ENCODE results near the gene IGFBP6.
A peak's percentile ranks its signal among the peaks of the same experiment; 100 is the strongest.

Gene IGFBP6, protein sequence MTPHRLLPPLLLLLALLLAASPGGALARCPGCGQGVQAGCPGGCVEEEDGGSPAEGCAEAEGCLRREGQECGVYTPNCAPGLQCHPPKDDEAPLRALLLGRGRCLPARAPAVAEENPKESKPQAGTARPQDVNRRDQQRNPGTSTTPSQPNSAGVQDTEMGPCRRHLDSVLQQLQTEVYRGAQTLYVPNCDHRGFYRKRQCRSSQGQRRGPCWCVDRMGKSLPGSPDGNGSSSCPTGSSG

DNA sequence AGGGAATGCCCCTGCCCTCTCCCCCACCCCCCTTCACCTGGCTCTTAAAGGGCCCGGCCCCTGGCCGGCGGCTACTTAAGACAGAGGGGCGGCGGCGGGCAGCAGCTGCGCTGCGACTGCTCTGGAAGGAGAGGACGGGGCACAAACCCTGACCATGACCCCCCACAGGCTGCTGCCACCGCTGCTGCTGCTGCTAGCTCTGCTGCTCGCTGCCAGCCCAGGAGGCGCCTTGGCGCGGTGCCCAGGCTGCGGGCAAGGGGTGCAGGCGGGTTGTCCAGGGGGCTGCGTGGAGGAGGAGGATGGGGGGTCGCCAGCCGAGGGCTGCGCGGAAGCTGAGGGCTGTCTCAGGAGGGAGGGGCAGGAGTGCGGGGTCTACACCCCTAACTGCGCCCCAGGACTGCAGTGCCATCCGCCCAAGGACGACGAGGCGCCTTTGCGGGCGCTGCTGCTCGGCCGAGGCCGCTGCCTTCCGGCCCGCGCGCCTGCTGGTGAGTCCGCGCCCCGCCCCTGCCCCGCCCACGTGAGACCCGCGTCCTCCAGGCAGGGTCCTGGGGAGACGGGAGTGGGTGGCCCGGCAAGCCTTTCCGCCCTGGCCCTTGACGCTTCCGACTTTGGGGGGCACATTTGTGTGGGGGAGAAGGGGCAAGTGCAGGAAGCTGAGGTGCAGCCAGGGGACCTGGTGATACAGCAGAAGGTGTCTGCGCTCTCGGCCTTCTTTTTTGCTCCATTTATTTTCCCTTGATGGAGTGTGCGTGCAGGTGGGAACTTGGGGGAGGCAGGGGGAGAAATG is at the start of gene IGFBP6:
TSS of gene IGFBP6 (plus strand) at position 104 of the 790 bp plus-strand sequence. CDS start at position 155, 51 bp downstream.
- DNase-seq (ENCODE audit: low read depth in 3 of 3) = peak; percentile 41 to 65 (median 46)

DNA sequence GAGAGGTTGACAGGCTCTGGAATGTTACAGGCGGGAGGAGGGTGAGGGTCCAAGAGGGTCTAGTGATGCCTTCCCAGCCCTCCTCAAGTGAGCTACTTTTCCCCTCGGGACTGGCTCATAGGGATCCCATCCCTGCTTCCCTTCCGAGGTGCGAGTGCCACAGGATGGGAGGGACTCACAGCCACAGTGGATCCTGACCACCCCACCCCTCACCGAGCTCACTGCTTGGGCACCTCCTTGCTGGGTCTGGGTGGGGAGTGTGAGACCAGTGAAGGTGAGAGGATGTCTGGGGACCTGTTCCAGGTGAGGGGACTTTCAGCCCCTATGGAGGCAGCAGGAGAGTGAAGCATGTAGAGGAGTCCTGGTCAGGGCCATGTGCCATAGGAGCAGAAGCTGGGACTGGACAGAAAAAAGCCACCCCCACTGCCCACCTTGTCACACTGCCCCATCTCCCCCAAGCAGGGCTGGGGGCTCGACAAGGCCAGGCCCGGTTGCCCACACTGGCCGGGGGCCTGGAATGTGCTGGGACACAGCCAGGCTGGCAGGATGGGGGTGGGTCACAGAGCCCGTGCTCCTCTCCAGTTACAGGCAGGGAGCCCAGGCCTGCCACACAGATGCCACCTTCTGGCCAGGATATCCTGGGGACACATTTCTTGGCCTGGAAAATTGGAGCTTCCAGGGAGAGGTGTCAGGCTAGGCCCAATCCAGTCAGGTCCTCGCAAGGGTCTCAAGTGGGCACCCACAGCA is 49.3 kb upstream of the IGFBP6 start:
- no peak for DNase-seq (ENCODE audit: low read depth in 3 of 3)

DNA sequence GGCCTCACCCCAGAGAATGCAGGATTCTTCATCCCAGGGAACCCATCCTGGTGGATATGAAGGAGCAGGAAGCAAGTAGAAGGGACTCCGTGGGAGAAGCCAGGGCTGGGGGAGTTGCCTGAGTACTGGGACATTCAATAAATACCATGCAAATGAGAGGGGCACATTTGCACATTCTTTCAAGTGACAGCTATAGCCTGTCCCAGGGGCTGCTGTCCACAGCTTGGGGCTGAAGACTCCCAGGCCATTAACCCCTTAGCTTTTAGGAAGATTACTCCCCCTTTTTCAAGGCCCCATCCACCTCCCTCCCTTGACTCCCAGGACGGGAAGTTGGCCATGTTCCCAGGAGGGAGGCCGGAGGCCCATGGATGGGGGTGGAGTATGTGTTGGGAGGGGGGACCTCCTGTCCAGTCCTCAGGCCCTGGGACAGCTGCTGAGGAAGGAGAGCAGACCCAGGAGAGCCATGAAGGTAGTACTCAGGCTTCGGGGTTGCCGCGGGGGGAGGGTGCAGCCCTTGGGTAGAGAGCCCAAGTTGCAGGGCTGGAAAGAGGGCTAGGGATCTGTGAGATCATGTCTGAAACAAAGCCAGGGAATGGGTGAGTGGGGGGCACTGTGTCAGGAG is 48.6 kb upstream of the IGFBP6 start:
- DNase-seq (ENCODE audit: low read depth in 3 of 3) = no peak

DNA sequence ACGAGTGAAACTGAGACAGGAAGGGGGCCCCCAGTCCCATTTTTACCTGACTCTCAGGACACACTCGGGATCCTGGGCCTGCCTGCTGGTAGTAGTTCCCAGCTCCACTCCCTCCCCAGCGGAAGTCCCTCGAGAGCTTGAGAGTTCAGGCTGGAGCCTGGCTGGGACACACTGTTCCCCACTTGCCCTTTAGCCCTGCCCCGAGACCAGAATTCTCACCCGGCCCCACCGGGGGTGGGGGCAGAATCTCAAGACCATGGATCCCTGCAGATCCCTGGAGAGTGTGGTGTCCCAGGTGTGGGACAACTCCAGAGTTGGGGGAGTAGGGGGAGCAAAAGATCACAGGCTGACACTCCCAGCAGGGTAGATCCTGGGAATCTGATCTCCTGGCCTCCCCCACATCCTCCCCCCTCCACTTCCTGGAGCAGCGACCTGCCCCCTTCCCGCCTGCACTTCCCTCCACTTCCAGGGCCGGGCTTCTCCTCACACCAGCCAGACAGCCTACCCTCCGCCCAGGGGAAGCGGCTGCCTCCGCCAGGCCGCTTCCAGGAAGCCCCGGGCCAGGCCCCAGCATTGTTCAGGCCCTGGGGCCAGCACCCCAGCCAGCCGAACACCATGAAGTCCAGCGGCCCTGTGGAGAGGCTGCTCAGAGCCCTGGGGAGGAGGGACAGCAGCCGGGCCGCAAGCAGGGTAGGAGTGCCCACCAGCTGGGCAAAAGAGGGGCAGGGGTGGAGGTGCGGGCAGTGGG is 47.7 kb upstream of the IGFBP6 start, which contains the start of gene TNS2:
TSS of gene TNS2 (plus strand) at position 495 of the 748 bp plus-strand sequence. CDS start at position 616, 121 bp downstream.
- DNase-seq (ENCODE audit: low read depth in 3 of 3) = no peak

DNA sequence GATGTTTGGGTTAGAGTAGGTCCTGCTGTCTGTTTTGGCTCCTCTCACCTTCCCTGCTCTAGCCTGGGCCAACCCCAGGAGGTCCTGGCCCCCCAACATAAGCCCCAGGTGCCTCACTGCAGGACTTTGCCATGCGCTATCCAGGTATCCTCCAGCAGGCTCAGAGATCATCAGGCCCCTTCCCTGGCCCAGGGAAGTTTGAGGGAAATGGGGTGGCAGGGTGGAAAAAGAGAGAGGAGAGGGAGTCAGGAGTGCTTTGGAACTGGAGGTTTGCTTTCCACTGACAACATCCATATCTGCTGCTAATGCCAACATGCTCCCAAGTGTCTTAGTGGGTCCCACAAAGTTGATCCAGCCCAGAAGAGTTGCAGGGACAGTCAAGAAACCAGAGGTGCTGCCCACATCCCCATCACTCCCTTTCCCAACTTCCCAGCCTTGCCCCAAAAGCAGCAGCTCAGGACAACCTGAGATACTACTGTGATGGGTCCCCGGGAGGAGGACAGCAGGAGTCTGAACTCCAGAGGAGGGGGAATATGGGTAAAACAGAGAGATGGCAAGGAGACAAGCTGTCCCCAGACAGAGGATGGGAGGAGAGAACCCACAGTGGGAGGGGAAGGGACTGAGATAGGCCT is 46.9 kb upstream of the IGFBP6 start:
- DNase-seq (ENCODE audit: low read depth in 3 of 3) = no peak

DNA sequence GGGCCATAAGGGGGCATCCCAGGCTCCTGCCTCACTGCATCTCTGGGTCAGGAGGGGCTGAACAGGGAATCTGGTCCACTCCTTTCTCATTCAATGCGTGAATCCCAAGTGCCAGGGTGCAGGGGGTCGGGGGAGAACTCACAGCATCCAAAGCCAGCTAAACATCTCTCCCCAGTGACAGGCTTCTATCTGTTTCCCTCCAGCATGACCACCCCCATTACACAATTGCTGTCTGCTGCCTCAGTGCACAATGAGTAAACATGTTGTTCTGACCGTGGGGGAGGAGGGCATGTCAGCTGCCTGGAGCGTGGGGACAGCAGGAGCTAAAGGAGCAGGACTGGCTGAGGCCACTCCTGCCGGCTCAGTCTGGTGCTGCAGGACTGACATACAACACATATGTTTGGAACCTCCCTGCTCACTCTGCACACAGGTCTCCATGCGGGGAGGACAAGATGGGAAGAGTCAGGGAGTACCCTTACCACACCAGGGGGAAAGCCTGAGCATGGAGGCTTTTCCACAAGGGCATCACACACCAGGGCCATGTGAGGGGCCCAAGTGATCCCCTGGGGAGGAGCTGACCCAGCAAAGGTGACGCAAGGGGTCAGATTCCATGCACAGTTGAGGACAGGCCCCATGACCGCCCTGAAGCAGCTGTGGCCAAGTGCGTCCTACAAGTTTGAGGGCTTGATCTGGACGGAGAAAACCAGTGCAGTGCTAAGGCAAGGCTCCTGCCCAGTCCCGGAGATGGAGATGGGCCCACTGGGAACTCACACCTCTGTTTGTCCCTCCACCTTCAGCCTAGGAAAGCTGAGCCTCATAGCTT is 46.2 kb upstream of the IGFBP6 start:
- DNase-seq (ENCODE audit: low read depth in 3 of 3) = no peak

DNA sequence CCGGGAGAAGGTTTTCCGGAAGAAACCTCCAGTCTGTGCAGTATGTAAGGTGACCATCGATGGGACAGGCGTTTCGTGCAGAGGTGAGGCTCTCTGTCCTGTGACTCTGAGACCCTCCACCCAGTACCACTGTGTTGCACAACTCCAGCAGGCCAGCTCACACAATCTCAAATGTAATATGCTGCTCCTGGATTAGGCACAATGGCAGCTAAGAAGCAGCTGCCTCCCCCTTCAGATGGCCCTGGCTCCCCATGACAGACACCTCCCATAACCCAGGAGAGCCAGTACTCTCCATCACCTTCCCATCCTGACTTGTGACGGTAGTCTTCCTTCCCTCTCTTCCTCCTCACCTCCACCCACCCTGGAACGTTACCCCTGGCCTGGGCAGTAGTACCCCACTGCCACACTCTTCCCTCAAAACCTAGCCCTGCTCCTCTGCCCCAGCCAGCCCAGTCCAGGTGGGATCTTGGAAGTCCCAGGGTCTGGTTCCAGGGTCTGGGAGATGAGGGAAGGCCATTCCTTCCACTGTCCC is 45.5 kb upstream of the IGFBP6 start:
- DNase-seq (ENCODE audit: low read depth in 3 of 3) = no peak

DNA sequence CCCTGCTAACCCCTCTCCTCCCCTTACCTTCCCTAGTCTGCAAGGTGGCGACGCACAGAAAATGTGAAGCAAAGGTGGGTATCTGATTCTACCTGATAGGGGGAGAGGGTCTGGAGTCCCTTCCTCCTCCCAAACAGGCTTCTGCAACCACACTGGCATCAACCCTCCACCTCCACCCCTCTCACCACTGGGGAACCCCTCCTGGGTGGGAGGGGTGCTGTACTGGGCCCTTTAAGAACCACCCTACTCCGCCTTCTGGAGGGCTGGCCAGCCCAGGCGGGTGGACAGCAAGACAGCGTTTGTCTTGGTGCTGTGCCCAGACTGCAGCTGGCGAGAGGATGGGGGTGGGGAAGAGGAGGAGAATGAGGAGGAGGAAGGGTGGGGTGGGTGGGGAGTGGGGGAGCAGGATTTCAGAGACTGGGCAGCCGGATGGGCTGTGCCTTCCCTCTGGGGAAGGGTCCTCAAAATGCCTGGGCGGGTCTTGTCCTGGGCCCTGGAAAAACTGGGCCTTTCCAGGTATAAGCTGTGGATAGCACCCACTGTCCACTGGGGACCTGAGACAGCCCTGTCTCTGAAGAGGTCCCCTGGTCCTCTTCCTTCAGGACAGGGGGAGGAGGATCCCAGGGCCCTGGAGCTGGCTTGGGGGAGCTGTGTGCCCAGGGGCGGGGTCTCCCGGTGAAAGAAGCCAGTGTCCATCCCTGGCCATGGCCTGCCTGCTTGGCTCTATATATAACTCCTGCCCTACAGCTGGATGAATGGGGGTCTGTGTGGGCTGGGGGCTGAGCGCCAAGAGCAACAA is 44.8 kb upstream of the IGFBP6 start:
- no peak for DNase-seq (ENCODE audit: low read depth in 3 of 3)

DNA sequence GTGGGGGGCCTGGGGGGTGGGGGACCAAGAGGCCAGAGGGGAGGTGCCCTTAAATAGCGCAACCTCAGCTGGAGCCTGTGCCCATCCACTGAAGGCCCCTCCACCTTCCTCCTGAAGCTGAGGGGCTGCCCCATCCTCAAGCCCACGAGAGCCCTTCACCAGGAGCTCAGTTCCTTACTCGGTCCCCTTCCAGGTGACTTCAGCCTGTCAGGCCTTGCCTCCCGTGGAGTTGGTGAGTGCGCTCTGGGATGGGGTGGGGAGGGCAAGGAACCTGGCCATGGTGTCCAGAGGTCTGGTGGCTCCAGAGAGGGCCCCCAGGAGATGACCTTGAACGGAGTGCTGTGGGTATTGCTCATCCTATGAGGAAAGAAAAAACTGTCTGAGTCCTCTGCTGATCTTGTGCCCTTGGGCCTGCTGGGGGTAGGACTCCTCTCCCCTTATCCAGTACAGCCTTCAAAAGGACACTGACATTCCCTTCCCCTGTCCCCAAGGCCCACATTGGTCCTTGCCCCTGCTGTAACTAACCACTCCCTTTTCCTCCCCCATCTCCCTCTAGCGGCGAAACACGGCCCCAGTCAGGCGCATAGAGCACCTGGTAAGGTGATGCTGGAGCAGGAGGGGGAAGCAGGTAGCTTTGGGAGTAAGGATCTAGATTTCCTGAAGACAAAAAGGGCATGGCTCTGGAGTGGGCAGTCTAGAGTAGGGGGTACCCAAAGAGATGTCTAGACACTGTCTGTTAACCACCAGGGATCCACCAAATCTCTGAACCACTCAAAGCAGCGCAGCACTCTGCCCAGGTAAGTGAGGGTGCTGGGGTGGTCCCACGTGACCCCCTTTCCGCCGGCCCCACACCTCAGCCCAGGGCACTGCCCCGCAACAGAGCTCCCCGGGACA is 44.0 kb upstream of the IGFBP6 start:
- DNase-seq (ENCODE audit: low read depth in 3 of 3) = peak; percentile 20 to 49 (median 24)

DNA sequence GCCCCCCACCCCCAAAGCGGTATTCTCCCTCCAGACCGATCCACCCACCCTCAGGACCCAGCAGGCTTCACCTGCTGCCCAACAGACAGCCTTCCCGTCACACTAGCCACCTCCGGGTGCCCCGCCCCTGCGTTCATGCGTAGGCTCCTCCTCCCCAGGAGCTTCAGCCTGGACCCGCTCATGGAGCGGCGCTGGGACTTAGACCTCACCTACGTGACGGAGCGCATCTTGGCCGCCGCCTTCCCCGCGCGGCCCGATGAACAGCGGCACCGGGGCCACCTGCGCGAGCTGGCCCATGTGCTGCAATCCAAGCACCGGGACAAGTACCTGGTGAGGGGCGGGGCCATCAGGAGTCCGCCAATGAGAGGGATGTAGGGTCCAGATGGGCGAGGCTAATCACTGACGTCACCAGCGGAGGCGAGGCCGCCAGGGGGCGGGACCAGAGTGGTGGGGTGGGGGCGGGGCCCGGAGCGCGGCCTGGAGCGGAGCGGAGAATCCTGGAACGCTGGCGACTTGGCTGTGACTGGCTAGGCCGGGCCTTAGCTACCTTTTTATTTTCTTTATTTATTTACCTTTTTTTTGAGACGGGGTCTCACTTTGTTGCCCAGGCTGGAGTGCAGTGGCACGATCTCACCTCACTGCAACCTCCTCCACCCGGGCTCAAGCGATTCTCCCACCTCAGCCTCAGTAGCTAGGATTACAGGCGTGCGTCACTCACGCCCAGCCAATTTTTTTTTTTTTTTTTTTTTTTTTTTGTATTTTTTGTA is 43.2 kb upstream of the IGFBP6 start:
- peak; percentile 84 to 95 (median 89) for DNase-seq (ENCODE audit: low read depth in 3 of 3)

DNA sequence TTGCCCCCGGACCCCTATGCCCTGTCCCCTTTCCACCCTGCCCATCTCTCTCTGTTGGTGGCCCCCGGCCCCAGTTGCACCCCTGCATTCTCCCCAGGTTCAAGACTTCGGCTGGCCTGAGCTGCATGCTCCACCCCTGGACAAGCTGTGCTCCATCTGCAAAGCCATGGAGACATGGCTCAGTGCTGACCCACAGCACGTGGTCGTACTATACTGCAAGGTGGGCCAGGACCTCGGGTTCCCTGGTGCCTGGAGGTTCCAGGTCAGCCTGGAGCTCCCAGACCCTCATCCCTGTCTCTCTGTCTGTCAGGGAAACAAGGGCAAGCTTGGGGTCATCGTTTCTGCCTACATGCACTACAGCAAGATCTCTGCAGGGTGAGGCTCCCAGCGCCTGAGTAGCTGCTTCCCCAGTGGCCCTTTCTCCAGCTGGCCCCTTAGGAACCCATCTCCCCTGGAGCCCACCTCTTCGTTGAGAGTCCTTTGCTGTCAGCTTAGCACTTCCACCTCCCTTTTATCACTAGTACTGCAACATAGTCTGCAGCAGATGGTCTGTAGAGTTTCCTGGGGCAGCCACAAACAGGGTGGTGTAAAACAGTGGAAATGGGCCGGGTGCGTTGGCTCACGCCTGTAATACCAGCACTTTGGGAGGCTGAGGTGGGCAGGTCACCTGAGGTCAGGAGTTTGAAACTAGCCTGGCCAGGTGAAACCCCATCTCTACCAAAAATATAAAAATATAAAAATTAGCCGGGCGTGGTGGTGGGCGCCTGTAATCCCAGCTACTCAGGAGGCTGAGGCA is 41.8 kb upstream of the IGFBP6 start:
- DNase-seq (ENCODE audit: low read depth in 3 of 3) = no peak

DNA sequence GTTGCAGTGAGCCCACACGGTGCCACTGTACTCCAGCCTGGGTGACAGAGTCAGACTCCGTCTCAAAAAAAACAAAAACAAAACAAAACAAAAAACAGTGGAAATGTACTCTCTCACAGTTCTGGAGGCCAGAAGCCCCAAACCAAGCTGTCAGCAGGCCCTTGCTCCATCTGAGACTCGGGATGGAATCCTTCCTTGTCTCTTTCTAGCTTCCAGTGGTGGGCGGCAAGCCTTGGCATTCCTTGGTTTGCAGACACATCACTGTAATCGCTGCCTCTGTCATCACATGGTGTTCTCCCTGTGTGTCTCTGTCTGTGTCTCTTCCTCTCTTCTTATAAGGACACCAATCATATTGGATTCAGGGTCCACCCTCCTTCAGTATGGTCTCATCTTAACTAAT is 41.2 kb upstream of the IGFBP6 start:
- no peak for DNase-seq (ENCODE audit: low read depth in 3 of 3)

DNA sequence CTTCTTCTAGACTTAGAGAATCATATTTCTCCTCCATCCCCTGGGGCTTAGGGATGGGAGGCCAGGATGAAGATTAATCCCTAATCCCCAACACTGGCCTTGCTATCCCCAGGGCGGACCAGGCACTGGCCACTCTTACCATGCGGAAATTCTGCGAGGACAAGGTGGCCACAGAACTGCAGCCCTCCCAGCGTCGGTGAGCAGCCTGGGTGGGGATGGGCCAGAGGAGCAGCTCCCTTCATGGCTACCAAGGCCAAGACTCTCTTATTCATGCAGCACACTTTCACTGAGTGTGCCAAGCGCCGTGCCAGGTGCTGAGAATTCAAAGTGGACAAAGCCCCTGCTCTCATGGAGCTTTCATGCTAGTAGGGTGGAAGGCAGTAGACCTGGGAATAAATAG is 40.6 kb upstream of the IGFBP6 start:
- no peak for DNase-seq (ENCODE audit: low read depth in 3 of 3)

DNA sequence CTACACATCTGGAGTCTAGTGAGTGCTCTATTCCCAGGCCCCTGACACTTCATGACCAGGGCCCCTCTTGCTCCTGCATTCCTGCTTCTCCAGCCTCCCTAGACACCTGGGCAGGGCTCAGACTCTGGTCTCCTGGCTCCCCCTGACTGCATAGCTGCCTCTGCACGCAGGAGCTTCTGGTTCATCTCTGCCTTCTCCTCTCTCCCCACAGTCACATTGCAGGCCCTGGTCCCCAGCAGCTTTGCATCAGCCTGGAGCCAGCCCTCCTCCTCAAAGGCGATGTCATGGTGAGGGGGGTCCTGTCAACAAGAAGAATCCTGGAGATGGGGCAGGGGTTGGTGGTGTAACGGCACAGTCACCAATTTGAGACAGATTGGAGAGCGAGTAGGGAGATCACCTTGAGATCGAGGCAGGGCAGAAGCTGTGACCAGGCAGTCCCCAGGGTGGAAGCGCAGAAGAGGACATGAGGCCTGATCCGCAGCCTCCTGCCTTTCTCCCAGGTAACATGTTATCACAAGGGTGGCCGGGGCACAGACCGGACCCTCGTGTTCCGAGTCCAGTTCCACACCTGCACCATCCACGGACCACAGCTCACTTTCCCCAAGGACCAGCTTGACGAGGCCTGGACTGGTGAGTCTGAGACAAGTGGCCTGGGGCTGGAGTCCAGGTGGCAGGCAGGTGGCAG is 39.5 kb upstream of the IGFBP6 start:
- DNase-seq (ENCODE audit: low read depth in 3 of 3) = no peak

DNA sequence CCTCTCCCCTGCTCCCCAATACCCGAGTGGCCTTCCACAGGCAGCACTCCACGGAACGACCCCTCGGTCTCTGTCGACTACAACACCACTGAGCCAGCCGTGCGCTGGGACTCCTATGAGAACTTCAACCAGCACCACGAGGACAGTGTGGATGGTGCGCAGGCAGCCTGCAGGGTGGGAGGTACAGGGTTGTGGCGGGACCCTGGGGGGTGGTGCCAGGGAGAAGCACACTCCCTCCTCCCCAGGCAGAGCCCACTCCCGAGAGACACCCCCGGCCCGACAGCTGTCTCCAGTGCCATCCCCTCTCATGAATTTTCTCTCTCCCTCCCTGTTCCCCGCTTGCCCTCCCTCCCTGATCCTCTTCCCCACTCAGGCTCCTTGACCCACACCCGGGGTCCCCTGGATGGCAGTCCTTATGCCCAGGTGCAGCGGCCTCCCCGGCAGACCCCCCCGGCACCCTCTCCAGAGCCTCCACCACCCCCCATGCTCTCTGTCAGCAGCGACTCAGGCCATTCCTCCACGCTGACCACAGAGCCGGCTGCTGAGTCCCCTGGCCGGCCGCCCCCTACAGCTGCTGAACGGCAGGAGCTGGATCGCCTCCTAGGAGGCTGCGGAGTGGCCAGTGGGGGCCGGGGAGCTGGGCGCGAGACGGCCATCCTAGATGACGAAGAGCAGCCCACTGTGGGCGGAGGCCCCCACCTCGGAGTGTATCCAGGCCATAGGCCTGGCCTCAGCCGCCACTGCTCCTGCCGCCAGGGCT is 38.6 kb upstream of the IGFBP6 start:
- no peak for DNase-seq (ENCODE audit: low read depth in 3 of 3)
